HG02943 (cell line): ENCODE results near the gene C19orf38.

ENCODE experiments used
- ATAC-seq: cut with Tn5 transposase; IDR thresholded peaks from one replicate; pipeline ENCODE4 v1.9.1; 2021; ENCODE audit warnings: mild to moderate bottlenecking, low read depth, moderate library complexity; ENCODE audit not compliant: unreplicated experiment

The C19orf38 gene

GRCh38 chr19:10848230-10848856 lies at the start of gene C19orf38:
Gene C19orf38 (plus strand): TSS chr19:10848415. CDS start chr19:10848509, 94 bp downstream.
- ATAC-seq: no peak

- no peak for ATAC-seq
These were observed 47.7 kb upstream of the C19orf38 start for GRCh38 chr19:10800488-10800887.

GRCh38 chr19:10802479-10802878 lies 45.7 kb upstream of the C19orf38 start:
- ATAC-seq: no peak

- no peak for ATAC-seq
These were observed 45.0 kb upstream of the C19orf38 start for GRCh38 chr19:10803252-10803651.

GRCh38 chr19:10805065-10805757 lies 43.0 kb upstream of the C19orf38 start:
- ATAC-seq: no peak

- ATAC-seq: no peak
These were observed 42.4 kb upstream of the C19orf38 start for GRCh38 chr19:10805758-10806247.

- ATAC-seq: no peak
These were observed 39.1 kb upstream of the C19orf38 start for GRCh38 chr19:10808937-10809649.

GRCh38 chr19:10809651-10810285 lies 38.4 kb upstream of the C19orf38 start:
- no peak for ATAC-seq

GRCh38 chr19:10811391-10812111 lies 36.7 kb upstream of the C19orf38 start:
- ATAC-seq: no peak

GRCh38 chr19:10812196-10812595 lies 36.0 kb upstream of the C19orf38 start:
- ATAC-seq: no peak

- ATAC-seq: no peak
These were observed 35.3 kb upstream of the C19orf38 start for GRCh38 chr19:10812902-10813404.

- ATAC-seq: no peak
These were observed 33.1 kb upstream of the C19orf38 start for GRCh38 chr19:10815007-10815536.

- no peak for ATAC-seq
These were observed 32.1 kb upstream of the C19orf38 start for GRCh38 chr19:10815969-10816644.

- ATAC-seq: no peak
These were observed 31.5 kb upstream of the C19orf38 start for GRCh38 chr19:10816691-10817090.

- no peak for ATAC-seq
These were observed 30.8 kb upstream of the C19orf38 start for GRCh38 chr19:10817291-10818038.

- ATAC-seq: no peak
These were observed 29.7 kb upstream of the C19orf38 start for GRCh38 chr19:10818301-10819123.

- ATAC-seq: no peak
These were observed 28.8 kb upstream of the C19orf38 start for GRCh38 chr19:10819124-10820060.
